Neural progenitor cell (in vitro differentiated cells): ENCODE results near the gene SLC7A6OS. TPM values are rescaled to one million over a fixed set of nuclear protein-coding genes. Genes with fewer than 3 reads are reported as not detected.

ENCODE experiments used
- DNase-seq: peaks from one replicate; pipeline ENCODE4 v3.0.0-alpha.2; 2016; ENCODE audit warnings: low spot score
- H2AFZ ChIP-seq: fragments of 200-600 bp; sonication (generic); replicated peaks from 2 replicates; pipeline ENCODE4 v1.6.1; 2016; ENCODE audit warnings: antibody characterized with exemption
- H3F3A ChIP-seq: fragments of 200-600 bp; sonication (generic); 2 replicates; pipeline ENCODE4 v1.6.1; 2016; ENCODE audit warnings: antibody characterized with exemption, low read depth
- H3K27ac ChIP-seq: fragments of 200-600 bp; sonication (generic); 2 replicates; pipeline ENCODE4 v1.5.1; 2016; ENCODE audit warnings: mild to moderate bottlenecking
- H3K27me3 ChIP-seq: fragments of 200-600 bp; sonication (generic); 2 replicates; pipeline ENCODE4 v1.6.1; 2016; ENCODE audit warnings: mild to moderate bottlenecking, moderate library complexity
- H3K36me3 ChIP-seq: fragments of 200-600 bp; sonication (generic); 2 replicates; pipeline ENCODE4 v1.5.1; 2016
- H3K4me1 ChIP-seq: fragments of 200-600 bp; sonication (generic); 2 replicates; pipeline ENCODE4 v1.6.1; 2016; ENCODE audit warnings: mixed run types
- H3K4me2 ChIP-seq: fragments of 200-600 bp; sonication (generic); 2 replicates; pipeline ENCODE4 v1.6.1; 2016
- H3K4me3 ChIP-seq: fragments of 200-600 bp; sonication (generic); 2 replicates; pipeline ENCODE4 v1.5.1; 2016
- H3K79me2 ChIP-seq: fragments of 200-600 bp; sonication (generic); 2 replicates; pipeline ENCODE4 v1.6.1; 2016; ENCODE audit warnings: low read depth
- H3K9ac ChIP-seq: fragments of 200-600 bp; sonication (generic); 2 replicates; pipeline ENCODE4 v1.6.1; 2016
- H3K9me3 ChIP-seq: fragments of 200-600 bp; sonication (generic); 2 replicates; pipeline ENCODE4 v1.5.1; 2016; ENCODE audit warnings: low read depth
- H4K20me1 ChIP-seq: fragments of 200-600 bp; sonication (generic); 2 replicates; pipeline ENCODE4 v1.6.1; 2016; ENCODE audit warnings: low read depth
- H3K27ac Mint-ChIP-seq: 3 replicates; pipeline ENCODE4 v1.8.0; 2021; ENCODE audit warnings: mixed read lengths
- H3K27me3 Mint-ChIP-seq: 2 replicates; pipeline ENCODE4 v1.8.0; 2022; ENCODE audit warnings: low read depth, mild to moderate bottlenecking, inconsistent platforms, moderate library complexity, mixed read lengths; ENCODE audit not compliant: insufficient read depth
- H3K36me3 Mint-ChIP-seq: 3 replicates; pipeline ENCODE4 v1.8.0; 2021; ENCODE audit warnings: mixed read lengths
- H3K4me1 Mint-ChIP-seq: 3 replicates; pipeline ENCODE4 v1.8.0; 2021; ENCODE audit warnings: mixed read lengths
- H3K4me3 Mint-ChIP-seq: 3 replicates; pipeline ENCODE4 v1.8.0; 2021; ENCODE audit warnings: mild to moderate bottlenecking, moderate library complexity, mixed read lengths
- H3K9me3 Mint-ChIP-seq: 3 replicates; pipeline ENCODE4 v1.8.0; 2020; ENCODE audit warnings: mixed read lengths
- CTCF ChIP-seq: fragments of 200-600 bp; sonication (generic); IDR thresholded peaks from 2 replicates; pipeline ENCODE4 v1.5.1; 2017; ENCODE audit warnings: antibody characterized with exemption, mild to moderate bottlenecking
- EZH2 ChIP-seq: fragments of 200-600 bp; sonication (generic); IDR thresholded peaks from 2 replicates; pipeline ENCODE4 v1.6.1; 2017; ENCODE audit warnings: antibody characterized with exemption, mild to moderate bottlenecking, moderate library complexity
- EZH2phosphoT487 ChIP-seq: fragments of 200-600 bp; sonication (generic); IDR thresholded peaks from 2 replicates; pipeline ENCODE4 v1.6.1; 2017; ENCODE audit warnings: antibody characterized with exemption
- total RNA-seq: library from RNA; depleted of rRNA; stranded (reverse); fragments of >200 nt; gene quantifications from 2 replicates; pipeline ENCODE4 v1.2.3, GENCODE V29; 2015; ENCODE audit warnings: low replicate concordance

SLC7A6OS gene
- total RNA-seq, 1 donor from 2014 or later, result 18.7 TPM

- Histone ChIP-seq H3K9me3 (no peaks in the 10 kb centered on the region), H4K20me1 (no peaks in the 10 kb centered on the region), H3F3A (no peaks in the 10 kb centered on the region), H3K27ac (no peak overlapping the region), H3K9ac (no peak overlapping the region), H3K4me1 (no peaks in the 10 kb centered on the region), H3K4me3 (no peak overlapping the region), H3K27me3 (peaks cover 9% of the 10 kb centered on the region), H3K4me2 (no peak overlapping the region), H3K36me3 (no peaks in the 10 kb centered on the region), H2AFZ (no peak overlapping the region), H3K79me2 (no peaks in the 10 kb centered on the region)
- H3K9me3 Mint-ChIP-seq, result no peaks in the 10 kb centered on the region
- TF ChIP-seq EZH2phosphoT487 (no peak), EZH2 (no peak), CTCF (no peak)
- H3K27ac Mint-ChIP-seq, result no peak overlapping the region
- peaks cover 19% of the 10 kb centered on the region for H3K27me3 Mint-ChIP-seq
- DNase-seq, result no peak
- peaks cover 12% of the 10 kb centered on the region for H3K4me1 Mint-ChIP-seq
- H3K4me3 Mint-ChIP-seq, result no peak overlapping the region
- no peaks in the 10 kb centered on the region for H3K36me3 Mint-ChIP-seq
Observed at GRCh38 chr16:68259007-68259825, 51.5 kb downstream of the SLC7A6OS start.

- H3K4me1 ChIP-seq, result no peaks in the 10 kb centered on the region
- H3K27ac Mint-ChIP-seq, result peak overlapping the region; percentile 90
- H3K4me3 Mint-ChIP-seq, result no peak overlapping the region
- no peak overlapping the region for H3K9ac ChIP-seq
- no peak overlapping the region for H3K27ac ChIP-seq
- H3K9me3 Mint-ChIP-seq, result no peaks in the 10 kb centered on the region
- H4K20me1 ChIP-seq, result no peaks in the 10 kb centered on the region
- no peak overlapping the region for H3K4me2 ChIP-seq
- no peak overlapping the region for H3K4me3 ChIP-seq
- no peaks in the 10 kb centered on the region for H3K36me3 ChIP-seq
- TF ChIP-seq EZH2 (no peak), EZH2phosphoT487 (no peak), CTCF (no peak)
- H3F3A ChIP-seq, result no peaks in the 10 kb centered on the region
- no peaks in the 10 kb centered on the region for H3K9me3 ChIP-seq
- peaks cover 12% of the 10 kb centered on the region for H3K27me3 Mint-ChIP-seq
- no peaks in the 10 kb centered on the region for H3K36me3 Mint-ChIP-seq
- no peak for DNase-seq
- no peak overlapping the region for H2AFZ ChIP-seq
- H3K79me2 ChIP-seq, result no peaks in the 10 kb centered on the region
- peaks cover 1% of the 10 kb centered on the region for H3K27me3 ChIP-seq
- H3K4me1 Mint-ChIP-seq, result peaks cover 12% of the 10 kb centered on the region
Observed at GRCh38 chr16:68257906-68258800, 52.6 kb downstream of the SLC7A6OS start.

- Histone ChIP-seq H3K4me3 (no peak overlapping the region), H3F3A (no peaks in the 10 kb centered on the region), H3K27me3 (no peaks in the 10 kb centered on the region), H3K4me1 (no peaks in the 10 kb centered on the region), H3K27ac (no peak overlapping the region), H3K36me3 (no peaks in the 10 kb centered on the region), H2AFZ (no peak overlapping the region), H3K4me2 (no peak overlapping the region), H3K9me3 (no peaks in the 10 kb centered on the region), H3K79me2 (no peaks in the 10 kb centered on the region), H3K9ac (no peak overlapping the region), H4K20me1 (no peaks in the 10 kb centered on the region)
- H3K27me3 Mint-ChIP-seq, result peaks cover 8% of the 10 kb centered on the region
- H3K36me3 Mint-ChIP-seq, result no peaks in the 10 kb centered on the region
- no peak for TF ChIP-seq EZH2
- TF ChIP-seq CTCF, result no peak
- no peak for TF ChIP-seq EZH2phosphoT487
- H3K4me1 Mint-ChIP-seq, result peaks cover 12% of the 10 kb centered on the region
- DNase-seq, result no peak
- no peaks in the 10 kb centered on the region for H3K9me3 Mint-ChIP-seq
- H3K27ac Mint-ChIP-seq, result peak overlapping the region; percentile 82
- no peak overlapping the region for H3K4me3 Mint-ChIP-seq
Observed at GRCh38 chr16:68257251-68257905, 53.4 kb downstream of the SLC7A6OS start.
